Measurements from ENCODE around the gene IL4.

Gene IL4

DNA sequence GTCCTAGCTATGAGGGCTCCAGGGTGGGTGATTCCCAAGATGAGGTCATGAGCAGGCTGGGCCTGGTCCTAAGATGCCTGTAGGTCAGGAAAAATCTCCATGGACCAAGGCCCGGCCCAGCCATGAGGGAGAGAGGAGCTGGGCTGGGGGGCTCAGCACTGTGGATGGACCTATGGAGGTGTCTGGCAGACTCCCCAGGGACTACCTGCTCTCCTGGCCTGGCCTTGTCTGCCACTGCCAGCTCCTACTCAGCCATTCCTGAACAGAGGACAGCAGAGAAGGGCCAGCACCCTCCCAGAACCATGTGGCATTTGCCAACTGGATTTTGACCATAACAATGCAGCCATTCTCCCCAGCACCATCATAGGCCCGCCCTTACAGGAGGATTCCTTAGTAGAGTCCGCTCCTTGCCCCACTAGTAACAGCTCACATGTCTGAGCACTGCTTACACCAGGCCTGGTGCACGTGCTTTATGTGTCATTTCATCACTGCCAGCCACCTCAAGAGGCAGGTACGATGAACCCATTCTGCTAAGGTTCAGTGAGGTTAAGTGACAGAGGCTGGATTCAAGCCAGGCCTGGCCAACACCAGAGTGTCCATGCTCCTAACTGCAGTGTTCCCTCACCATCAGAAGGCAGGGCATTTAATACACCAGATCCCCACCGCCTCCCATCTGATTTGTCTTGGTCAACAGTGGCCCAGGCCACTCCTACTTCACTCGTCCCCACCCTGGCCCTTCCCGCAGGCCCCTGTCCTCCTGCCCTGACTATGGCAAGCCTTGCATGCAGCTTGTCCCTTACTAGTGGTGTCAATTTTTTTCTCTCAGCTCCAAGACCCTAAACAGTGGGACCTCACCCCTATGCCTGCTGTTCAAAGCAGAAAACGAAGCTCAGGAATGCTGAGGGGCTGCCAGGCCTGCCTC, 15.1 kb upstream of the IL4 start:
- no peak for DNase-seq

- DNase-seq: no peak
Measured at GRCh38 chr5:132659598-132660493, 13.9 kb upstream of the IL4 start.

DNA sequence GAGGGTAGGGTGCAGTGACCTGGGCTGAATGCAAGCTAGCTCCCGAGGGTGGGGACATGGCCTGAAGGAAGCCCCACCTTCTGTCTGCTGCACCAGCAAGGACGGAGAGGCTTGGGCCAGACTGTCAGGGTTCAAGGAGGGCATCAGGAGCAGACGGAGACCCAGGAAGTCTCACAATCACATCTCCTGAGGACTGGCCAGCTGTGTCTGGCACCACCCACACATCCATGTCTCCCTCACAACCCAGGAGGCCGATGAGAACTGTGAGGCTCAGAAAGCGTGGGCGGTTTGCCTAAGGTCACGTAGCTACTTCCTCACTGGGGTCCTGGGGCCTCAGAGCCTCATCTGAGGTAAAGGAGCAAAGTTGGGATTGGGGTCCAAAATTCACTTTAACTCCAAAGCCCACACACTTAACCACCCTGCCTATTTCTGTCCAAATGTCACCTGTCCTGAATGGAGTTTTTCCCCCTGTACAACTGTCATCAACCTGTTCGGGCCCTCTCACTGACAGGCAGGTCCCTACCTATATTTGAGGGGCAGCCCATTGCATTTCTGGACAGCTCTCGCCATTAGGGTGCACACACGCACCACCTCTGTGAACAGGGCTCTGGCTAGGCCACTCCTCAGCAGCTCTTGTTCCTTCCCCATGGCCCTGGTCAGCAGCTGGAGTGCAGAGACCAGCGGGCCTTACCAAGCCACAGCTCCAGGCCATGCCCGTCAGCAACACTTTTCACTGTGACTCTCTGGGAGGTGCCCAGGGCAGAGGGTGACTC, 12.4 kb upstream of the IL4 start:
- DNase-seq: no peak

- no peak for DNase-seq
Measured at GRCh38 chr5:132662004-132662401, 11.8 kb upstream of the IL4 start.

DNA sequence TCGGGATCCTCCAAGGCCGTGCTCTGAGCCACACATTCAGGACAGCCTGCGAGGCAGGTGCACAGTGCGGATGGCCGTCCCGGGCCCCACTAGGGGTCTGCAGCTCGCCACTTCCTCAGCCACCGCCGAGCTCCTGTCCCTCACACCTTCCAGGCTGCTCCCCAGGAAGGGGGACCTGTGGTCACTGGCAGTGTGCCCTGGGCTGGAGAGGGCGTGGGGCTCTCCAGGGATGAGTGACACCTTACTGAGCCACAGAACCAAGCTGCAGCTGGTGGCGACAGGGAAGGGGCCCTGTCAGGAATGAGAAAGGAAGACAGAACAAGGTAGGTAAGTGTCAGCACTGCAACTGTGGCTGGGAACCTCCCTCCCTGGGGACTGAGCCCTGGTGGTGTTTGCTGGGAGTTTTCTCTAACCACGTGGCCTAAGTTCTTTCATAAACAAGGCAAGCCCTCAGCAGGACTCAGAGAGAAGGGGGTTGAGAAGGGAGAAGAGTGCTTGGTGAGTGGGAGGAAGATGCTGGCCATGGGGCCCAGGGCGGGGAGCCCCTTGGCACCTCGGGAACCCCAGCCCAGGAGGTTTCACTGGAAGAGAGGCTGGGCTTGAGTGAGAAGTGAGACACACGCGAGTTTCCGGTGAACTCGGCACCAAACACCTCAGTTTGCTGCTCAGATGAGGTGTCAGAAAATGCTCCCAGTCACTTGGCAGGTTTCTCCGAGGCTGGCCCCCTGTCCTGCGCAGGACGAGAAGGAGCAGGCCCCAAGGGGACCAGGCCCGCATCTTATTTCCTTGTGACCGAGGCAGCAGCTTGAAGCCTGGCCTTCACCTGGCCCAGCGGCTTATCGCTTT, 10.6 kb upstream of the IL4 start:
- no peak for DNase-seq

DNA sequence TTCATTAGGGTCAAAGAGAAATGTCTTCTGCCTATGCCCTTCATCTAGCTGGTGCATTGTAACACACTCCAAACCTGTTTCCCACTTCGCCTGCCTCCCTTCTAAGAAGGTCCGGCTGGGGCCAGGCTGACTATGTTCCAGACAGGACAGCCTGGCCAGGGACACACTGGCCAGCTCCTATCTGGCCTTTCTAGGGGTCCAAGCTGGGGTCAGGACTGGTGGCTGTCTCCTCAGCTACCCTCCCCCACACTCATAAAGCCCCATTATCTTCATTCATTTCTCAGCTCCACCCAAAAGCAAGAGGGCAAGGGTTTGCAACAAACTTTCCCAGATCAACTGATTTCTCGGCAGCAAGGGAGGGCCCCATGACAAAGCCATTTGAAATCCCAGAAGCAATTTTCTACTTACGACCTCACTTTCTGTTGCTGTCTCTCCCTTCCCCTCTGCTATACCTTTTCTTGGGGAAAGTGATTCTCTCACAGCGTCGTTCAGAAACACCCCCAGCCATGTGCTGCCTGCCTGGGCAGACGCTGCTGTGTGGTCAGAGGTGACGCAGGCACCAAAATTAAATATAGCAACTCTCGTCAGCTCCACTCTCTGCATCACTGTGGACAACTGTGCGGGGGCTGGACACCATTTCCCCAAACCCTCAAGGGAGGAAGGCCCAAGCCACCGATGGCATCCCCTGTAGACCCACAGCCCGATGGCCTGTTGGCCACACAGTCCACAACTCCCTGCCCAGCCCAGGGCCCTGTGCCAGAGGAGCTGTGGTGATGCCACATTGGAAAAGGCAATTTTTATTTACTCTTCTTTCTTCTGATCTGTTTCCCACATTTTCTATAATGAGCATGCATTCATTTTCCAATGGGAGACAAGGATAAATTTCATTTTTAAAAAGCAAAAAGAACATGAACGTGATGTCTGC, 9.8 kb upstream of the IL4 start:
- DNase-seq: no peak

- no peak for DNase-seq
Measured at GRCh38 chr5:132664696-132665209, 9.0 kb upstream of the IL4 start.

GRCh38 chr5:132665574-132666080, 8.2 kb upstream of the IL4 start:
- no peak for DNase-seq

GRCh38 chr5:132666310-132667123, 7.3 kb upstream of the IL4 start:
- no peak for DNase-seq

DNA sequence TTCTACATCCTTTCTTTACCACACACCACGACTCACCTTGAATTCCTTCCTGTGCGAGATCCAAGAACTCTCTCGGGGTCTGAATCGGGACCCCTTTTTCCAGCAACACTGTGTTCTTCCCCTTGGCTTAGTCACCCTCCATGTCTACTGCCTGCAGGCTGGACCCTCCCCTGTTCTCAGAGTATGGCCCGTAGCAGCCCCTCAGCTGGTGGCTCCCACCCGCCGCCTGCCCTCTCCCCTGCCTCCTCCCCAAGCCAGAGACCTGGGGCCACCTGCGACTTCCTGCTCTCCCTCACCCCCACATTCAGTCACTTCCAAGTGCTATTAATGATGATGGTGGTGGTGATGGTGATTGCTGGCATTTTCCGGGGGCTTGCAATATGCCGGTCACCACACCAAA, 6.5 kb upstream of the IL4 start:
- no peak for DNase-seq

DNA sequence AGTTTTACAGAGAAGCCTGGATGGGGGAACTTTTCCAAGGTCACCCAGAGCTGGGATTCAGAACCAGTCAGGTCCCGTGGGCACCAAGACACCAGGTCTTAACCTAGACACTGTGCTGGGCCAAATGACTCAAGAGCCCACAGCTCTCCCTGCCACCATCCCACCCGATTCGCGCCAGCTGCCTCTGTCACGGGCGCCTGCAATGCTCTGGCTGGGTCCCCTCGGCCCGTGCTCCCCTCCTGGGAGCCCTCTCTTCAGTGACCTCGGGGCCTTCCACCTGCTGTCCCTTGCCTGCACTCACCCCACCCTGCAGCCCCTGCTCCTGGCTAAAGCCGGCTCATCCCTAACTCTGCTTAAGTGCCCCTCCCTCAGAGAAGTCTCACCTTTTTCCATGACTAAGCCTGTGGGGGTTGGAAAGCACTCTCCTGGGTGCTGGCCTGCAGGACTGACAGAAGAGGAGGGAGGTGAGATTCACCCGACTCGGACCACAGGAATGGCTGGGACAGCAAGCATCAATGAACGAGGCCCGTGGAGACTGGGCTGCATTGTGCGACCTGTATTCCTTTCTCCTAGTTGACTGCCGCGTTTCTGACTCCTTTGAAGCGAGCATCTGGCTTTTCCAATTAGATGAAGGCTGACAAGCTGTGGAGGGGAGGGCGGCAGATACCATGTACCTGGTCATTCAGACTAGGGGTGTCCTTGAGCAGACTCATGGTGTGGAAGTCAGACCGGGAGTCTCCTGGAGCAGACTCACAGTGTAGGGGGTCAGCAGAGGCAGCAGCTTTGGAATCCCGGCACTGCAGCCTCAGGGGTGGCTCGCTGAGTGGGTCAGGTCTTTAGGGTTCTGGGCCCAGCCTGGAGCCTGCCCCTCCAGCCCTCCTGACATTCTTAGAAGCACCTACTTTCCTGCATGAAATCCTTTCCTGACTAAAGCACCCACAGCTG, 5.8 kb upstream of the IL4 start:
- no peak for DNase-seq

GRCh38 chr5:132668706-132669454, 4.9 kb upstream of the IL4 start:
- no peak for DNase-seq

DNA sequence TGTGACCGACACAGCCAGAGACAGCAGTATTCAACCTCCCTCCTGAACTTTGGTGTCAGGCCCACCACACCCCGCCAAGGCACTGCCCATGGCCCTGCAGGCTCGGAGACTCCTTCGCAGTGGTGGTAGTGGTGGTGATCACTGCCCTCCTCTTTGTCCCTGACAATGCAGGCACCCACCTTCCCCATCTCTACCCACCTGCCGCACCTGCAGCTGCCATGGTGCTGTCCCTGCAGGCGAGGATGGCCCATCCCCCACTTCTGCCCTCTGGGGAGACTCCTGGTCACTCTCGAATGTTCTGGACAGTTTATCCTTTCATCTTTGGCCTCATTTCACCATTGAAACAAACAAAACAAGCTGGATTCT, 4.4 kb upstream of the IL4 start:
- no peak for DNase-seq

- no peak for DNase-seq
Measured at GRCh38 chr5:132669966-132670882, 3.6 kb upstream of the IL4 start.

- no peak for DNase-seq
Measured at GRCh38 chr5:132671000-132671399, 2.8 kb upstream of the IL4 start.

- DNase-seq: no peak
Measured at GRCh38 chr5:132673488-132673887, 301 bp upstream of the IL4 start.
